MV-4-11 (cell line): ENCODE data around the gene NCOA7.
"Not testable (repeated sequence)": the region's sequence is repeated elsewhere in the genome, so short reads cannot be mapped to it uniquely, and the experiment has no call there.

ENCODE experiments used
- DNase-seq: peaks from one replicate; lab custom pipeline; 2025; lab: John Stamatoyannopoulos, UW

Gene NCOA7

DNA sequence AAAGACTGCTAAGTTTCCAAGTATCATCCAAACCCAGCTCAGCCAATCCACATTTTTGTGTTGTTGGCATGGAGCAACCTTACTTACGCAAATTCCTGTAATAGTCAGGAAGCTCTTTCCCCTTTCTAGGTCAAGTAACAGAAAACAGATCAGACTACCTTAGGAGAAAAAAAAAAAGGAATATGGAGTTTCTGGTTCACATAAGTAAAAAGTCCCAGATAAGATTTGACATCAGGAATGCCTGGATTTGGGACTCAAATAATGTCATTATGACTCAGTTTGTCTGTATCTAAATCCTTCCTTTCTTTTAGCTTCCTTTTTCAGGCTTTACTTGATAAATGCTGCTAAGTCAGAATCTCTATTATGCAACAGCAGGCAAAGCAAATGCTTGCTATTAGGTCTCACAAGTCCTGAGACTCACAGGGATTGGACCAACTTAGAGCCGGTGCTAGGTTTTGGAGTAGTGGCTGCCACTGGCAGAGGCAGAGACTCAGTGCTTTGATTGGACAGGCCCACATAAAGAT is 44.5 kb downstream of the NCOA7 start:
- peak; percentile 49 for DNase-seq

- DNase-seq: no peak
Measured at GRCh38 chr6:125836466-125836865, 45.7 kb downstream of the NCOA7 start.

GRCh38 chr6:125839471-125839870 is 48.7 kb downstream of the NCOA7 start:
- no peak for DNase-seq

DNA sequence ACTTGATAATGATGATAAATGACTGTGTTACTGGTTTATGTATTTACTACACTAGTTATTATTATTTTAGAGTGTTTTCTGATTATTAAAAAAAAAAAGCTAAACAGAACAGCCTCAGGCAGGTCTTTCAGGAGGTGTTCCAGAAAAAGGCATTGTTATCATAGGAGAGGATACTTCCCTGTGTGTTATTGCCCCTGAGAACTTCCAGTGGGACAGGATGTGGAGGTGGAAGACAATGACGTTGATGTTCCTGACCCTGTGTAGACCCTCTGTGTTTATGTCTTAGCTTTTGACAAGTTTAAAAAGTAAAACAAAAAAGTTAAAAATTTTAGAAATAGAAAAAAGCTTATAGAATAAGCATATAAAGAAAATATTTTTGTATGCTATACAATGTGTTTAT is 49.1 kb downstream of the NCOA7 start:
- DNase-seq: no peak

DNA sequence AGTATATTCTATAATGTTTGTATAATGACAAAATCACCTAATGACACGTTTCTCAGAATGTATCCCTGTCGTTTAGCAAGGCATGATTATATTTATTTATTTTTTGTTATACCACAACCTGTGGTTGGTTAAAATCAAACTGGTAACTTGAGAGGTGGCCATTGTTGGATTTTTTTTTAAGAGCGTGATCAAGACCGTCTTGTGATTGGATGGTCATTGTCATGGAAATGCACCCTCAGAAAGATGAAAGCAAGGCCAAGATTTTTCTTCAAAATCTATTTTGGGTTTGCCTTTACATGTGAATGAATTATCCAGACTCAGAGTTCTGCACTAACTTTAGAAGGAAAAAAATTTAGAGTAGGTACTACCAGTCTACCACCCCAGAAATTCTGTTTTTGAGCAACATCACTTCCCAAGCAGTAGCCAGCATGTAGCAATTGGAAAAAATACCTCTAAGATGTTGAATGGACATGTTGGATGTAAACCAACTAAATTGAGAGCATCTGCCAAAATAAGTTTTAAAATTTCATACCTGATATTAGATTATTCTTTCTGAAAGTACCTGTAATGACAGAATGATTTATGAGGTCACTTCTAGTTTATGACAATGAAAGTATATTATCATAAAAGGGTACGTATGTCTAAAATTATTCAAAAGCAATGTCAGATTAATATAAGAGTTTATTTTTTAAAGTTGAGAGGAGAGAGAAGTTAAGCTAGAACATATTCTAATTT is 50.8 kb downstream of the NCOA7 start:
- no peak for DNase-seq

DNA sequence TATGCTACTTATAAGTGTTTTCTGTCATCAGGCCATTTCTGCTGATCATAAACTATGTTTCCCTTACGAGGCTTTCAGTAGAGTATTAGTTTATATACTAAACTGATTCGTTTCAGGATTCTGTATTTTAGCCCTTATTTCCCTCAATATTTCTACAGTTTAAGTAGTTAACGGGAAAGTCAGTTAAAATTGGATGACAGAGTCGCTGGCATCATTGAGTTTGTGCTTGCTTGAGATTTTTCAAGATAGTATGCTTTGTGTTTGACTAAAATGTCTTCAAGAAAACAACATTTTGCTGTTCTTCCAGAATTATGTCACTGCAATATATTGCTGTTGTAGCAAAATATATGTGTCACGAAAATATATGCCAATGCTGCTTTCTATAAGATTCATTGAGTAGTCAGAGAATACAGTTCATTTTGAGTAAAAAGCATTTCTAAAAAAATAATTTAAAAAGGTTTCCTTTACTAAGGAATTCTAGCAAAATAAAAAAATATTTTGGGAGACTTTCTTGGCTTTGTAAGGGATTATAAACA is 51.4 kb downstream of the NCOA7 start:
- no peak for DNase-seq

GRCh38 chr6:125843593-125843992 is 52.8 kb downstream of the NCOA7 start:
- DNase-seq: peak; percentile 85

DNA sequence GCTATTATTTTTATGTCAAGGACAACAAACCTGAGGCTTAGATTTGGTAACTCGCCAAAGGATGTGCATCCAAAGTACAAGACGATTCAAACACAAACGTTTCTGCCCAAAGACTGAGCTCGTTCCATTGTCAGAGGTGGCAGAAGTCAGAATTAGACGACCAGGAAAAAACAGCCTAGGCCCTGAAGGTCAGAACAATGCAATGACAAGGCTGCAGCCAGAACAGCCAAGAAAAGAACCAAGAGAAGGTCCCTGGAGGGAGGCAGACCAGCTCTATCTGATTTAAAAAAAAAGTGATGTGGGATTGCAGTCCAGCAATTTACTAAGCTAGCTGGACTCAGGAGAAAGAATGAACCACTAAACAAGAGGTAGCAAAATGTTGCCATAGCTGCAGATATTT is 54.2 kb downstream of the NCOA7 start:
- no peak for DNase-seq

DNA sequence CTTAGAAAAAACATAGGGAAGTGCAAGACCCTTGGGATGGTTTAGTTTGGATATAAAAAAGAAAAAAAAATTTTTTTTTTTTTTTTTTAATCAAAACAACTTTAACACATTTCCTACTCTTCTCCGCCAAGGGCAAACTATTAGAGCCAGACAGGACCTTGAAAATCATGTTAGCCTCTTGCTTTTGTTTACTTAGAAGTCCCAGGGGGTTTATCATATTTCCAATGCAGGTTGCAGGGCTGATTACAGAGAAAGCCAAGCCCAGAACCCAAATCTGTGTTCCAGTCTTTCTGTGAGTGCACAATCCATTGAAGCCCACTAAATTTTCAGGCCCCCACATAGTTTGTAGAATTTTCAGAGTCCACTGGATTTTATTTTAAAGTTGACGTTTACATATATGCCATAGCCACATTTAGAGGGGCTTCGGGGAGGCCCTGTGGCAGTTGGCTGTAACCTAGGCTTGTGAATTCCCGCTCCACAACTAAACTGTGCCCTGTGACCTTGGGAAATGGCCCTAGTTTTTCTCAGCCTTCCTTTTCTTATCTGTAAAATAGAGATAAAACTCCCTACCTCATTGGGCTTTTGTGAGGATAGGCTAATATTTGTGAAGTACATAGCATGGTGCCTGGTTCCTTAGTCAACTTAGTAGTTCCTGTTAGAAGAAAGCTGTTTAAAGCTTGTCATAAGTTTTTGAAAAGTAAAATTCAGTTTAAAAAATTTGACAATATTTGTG is 55.7 kb downstream of the NCOA7 start:
- DNase-seq: no peak

- not testable (repeated sequence) for DNase-seq
Measured at GRCh38 chr6:125848286-125848685, 57.5 kb downstream of the NCOA7 start.

- DNase-seq: no peak
Measured at GRCh38 chr6:125850361-125850760, 59.6 kb downstream of the NCOA7 start.

- no peak for DNase-seq
Measured at GRCh38 chr6:125852587-125852986, 61.8 kb downstream of the NCOA7 start.

- no peak for DNase-seq
Measured at GRCh38 chr6:125853168-125853567, 62.4 kb downstream of the NCOA7 start.

- no peak for DNase-seq
Measured at GRCh38 chr6:125853756-125854155, 63.0 kb downstream of the NCOA7 start.

GRCh38 chr6:125854355-125854754 is 63.6 kb downstream of the NCOA7 start:
- no peak for DNase-seq

DNA sequence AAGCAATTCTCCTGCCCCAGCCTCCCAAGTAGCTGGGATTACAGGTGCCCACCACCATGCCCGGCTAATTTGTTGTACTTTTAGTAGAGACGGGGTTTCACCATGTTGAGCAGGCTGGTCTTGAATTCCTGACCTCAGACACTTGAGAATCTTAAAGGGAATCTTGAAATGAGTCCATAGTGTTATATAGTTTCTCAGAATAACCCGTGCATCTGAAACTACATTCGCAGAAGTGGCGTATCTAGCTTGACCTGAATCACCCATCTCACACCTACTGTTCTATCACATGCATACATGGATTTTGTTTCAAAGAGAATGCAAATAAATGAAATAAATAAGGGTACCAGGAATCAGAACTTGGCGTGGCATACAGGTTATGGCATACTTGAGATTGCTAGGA is 65.0 kb downstream of the NCOA7 start:
- DNase-seq: no peak

- no peak for DNase-seq
Measured at GRCh38 chr6:125857846-125858245, 67.1 kb downstream of the NCOA7 start.

DNA sequence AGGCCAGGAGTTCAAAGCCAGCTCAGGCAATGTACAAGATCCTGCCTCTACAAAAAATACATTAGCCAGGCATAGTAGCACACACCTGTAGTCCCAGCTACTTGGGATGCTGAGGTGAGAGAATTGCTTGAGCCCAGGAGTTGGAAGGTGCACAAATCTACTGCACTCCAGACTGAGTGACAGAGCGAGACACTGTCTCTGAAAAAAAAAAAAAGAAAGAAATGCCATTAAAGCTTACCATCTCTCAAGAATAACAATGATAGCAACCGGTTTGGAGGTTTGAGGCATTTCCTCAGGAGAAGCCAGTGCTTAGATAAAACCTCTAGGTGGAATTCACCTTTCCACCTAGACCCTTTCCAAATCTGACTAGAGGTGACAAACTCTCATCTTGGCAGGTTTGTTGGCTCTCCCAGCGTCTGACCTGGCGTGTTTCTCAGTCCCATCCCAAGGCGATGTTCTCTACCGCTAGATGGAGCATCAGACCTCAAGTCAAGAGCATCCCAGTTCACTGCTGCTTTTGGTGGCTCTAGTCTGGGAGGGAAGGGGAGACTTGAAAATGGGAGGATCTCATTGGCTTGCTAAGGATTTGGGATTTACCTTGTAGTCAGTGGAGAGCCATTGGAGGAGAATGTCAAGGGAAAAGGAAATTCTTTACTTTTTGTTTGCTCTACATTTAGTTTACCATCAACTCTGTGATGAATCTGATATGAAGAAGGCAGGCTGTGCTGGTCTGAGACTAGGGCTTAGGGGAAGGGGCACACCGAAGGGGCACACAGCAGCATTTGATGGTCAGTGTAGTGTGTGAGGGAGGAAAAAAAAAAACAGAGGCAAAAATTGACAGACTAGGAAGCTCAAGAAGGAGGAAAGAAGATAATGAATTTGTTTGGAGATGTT is 67.9 kb downstream of the NCOA7 start:
- DNase-seq: peak; percentile 12

- peak; percentile 39 for DNase-seq
Measured at GRCh38 chr6:125859727-125860126, 69.0 kb downstream of the NCOA7 start.

GRCh38 chr6:125863023-125863422 is 72.3 kb downstream of the NCOA7 start:
- no peak for DNase-seq

- no peak for DNase-seq
Measured at GRCh38 chr6:125865015-125865414, 74.3 kb downstream of the NCOA7 start.

- no peak for DNase-seq
Measured at GRCh38 chr6:125866433-125866832, 75.7 kb downstream of the NCOA7 start.
